Measurements from ENCODE around the gene ASNSD1.
"Not testable (repeated sequence)": the region's sequence is repeated elsewhere in the genome, so short reads cannot be mapped to it uniquely, and the experiment has no call there.

Gene ASNSD1

DNA sequence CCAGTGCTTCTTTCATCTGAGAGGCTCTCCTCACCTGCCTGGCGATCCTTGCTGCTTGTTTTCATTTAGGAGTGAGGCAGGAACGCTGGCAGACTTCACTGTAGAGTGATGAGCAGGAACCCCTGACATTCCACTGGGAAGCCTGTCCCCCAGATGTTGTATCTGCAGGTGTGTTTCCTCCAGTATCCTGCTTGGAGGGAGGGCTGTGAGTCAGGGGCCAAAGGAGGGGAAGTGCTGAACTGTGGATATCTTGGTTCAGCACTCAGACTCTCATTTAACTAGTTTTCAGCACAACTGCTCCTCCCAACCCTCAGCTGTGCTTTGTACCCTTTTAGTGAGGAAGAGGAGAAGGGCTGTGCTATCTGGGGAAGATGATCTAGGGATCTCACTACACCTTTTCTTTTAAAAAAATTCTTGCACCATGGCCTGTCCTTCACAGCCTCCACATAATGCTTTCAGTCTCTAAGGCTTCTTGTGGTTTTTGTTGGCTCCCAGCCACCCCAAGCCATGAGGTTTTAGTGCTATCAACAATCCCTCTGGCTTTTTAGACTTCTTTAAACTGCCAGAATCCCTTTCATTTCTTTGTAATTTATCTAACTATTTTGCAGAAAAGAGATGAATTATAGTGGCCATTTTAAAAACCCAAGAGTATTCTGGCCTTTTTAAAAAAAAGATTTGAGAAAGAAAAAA, 24.4 kb downstream of the ASNSD1 start:
- DNase-seq (ENCODE audit: low spot score) = no peak

- not testable (repeated sequence) for DNase-seq (ENCODE audit: low spot score)
Measured at GRCh38 chr2:189687796-189688195, 26.5 kb downstream of the ASNSD1 start.

- DNase-seq (ENCODE audit: low spot score) = no peak
Measured at GRCh38 chr2:189696223-189696622, 35.0 kb downstream of the ASNSD1 start.

DNA sequence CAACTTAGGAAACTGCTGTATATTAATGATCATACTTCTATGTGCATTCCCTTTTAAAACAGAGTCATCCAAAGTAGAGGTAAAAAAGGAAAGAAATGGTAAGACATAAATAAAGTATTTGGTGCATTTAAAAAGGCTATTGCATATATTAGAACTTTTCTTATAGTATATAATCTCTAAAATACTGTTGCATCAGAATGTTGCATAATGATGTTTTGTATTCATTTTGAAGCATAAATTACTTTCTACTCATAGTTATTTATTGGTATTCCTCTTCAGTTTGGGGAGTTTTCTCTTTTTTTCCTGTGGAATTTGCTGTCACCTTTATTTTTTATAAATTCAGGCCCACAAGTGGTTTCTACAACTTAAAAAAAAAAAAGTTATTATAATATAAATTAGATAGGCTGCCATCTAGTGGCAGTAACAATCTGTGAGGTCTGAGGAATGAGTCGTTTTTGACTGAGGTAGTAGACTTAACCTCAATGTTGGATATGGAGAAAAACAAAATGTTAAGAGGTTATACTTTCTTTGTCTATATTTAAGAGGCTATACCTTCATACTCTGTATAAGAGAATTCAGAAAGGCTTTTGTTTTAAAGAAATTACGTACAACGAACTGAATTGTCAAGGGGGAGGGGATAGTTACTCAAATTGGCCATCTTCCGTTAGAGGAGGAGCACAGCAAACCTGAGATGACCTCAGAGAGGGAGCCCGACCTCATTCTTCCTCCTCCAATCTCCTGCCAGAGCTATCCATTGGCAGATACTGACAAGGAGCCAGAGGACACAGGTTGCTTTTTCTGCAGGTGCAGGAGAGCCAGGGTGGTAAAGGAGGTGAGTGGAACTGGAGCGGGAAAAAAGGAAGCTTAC, 37.0 kb downstream of the ASNSD1 start:
- DNase-seq (ENCODE audit: low spot score) = peak; percentile 85

DNA sequence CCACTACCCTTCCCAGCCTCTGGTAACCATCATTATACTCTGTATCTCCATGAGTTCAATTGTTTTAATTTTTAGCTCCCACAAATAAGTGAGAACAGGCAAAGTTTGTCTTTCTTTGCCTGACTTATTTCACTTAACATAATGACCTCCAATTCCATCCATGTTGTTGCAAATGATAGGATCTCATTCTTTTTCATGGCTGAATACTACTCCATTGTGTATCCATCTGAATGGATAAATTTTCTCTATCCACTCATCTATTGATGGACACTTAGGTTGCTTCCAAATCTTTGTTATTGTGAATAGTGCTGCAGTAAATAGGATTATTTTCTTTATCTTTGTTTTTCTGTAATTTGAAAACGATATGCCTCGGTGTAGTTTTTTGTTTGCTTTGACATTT, 39.4 kb downstream of the ASNSD1 start:
- DNase-seq (ENCODE audit: low spot score) = no peak

DNA sequence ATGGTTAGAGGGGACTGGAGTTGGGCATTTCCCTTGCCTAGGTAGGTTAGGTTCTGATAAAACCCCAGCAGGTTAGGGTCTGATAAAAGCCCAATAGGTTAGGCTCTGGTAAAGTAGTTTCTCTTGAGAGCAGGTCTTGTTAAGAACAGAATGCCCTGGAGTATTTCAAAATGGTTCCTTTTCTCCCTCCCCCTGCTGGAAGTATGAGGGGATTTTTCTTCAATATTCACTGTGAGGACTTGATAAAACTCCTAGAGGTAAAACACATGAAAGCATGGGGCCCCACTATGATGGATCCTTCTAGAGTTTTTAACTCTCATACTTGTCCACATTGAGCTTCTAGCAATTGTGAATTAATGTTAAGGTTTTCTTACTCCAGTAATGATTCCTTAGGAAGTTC, 40.8 kb downstream of the ASNSD1 start:
- peak; percentile 18 for DNase-seq (ENCODE audit: low spot score)

DNA sequence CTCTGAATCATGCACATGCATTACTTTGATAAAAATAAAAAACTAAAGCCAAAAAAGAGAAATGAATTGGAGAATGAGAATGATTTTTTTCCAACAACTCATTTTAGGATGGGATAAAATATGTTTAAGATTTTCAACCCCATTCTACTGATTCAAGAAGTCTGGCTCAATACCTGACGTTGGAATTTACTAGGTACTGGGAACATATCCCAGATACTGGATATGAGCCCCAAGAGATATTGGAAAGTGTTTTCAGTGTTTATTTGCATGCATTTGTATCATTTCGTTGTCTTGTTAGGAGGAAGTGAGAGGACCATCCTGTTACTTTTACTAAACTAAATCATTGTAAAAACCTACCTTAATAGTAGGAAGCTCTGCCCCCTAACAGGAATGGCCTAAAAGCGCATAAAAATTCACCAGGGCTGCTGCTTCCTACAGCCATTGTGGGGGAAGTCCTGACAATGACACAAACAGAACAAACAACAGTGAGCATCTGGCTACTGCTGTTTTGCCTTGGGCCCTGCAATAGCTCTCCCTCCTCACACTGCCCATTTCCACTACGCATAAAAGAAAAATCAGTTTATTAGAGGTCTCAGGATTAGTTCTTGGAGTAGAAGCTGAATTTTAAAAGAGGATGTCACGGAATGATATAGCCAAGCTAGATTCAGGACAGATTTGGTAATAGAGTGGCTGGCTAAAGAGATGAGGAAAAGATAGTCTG, 48.4 kb downstream of the ASNSD1 start:
- DNase-seq (ENCODE audit: low spot score) = no peak

DNA sequence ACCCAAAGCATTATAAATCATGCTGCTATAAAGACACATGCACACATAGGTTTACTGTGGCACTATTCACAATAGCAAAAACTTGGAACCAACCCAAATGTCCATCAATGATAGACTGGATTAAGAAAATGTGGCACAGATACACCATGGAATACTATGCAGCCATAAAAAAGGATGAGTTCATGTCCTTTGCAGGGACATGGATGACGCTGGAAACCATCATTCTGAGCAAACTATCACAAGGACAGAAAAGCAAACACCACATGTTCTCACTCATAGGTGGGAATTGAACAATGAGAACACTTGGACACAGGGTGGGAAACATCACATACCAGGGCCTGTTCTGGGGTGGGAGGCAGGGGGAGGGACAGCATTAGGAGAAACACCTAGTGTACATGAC, 56.3 kb downstream of the ASNSD1 start:
- DNase-seq (ENCODE audit: low spot score) = not testable (repeated sequence)

GRCh38 chr2:189719571-189719970, 58.3 kb downstream of the ASNSD1 start:
- no peak for DNase-seq (ENCODE audit: low spot score)

Data from hematopoietic multipotent progenitor cell treated with erythropoietin and hydrocortisone succinate and interleukin-3 and kit ligand, for 17 days (in vitro differentiated cells).